Measurements from ENCODE around the gene C1QTNF12. TPM values are rescaled to one million over a fixed set of nuclear protein-coding genes. Genes with fewer than 3 reads are reported as not detected.

C1QTNF12 gene
- total RNA-seq, 1 donor from 2014 or later, result 0.50 TPM

DNA sequence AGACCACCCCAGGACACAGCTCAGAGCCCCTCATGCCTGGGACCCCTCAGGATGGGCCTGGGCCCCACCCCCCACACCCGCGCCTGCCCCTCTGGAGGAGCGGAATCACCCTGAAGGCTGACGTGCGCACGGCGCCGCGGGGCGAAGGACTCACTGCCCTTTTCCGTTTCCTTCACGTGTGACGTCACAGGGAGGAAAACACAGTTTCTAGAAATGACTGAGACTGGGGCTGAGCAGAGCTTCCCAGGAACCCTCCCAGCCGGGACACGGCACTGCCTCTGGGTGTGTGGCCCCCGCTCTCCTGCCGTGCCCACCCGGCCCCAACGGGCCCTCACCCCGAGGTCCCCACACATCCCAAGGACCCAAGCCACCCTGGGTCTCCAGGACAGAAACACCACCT is 27.2 kb downstream of the C1QTNF12 start:
- intact Hi-C loops (cut with micrococcal nuclease), result no loop called here
- no peak for ATAC-seq
- DNase-seq, result no peak

GRCh38 chr1:1218524-1219200 is 27.9 kb downstream of the C1QTNF12 start:
- DNase-seq (no peak), ATAC-seq (no peak)
- intact Hi-C loops (cut with micrococcal nuclease), result no loop called here

- DNase-seq (no peak), ATAC-seq (no peak)
- intact Hi-C loops (cut with micrococcal nuclease), result no loop called here
Measured at GRCh38 chr1:1217621-1218523, 28.6 kb downstream of the C1QTNF12 start.

DNA sequence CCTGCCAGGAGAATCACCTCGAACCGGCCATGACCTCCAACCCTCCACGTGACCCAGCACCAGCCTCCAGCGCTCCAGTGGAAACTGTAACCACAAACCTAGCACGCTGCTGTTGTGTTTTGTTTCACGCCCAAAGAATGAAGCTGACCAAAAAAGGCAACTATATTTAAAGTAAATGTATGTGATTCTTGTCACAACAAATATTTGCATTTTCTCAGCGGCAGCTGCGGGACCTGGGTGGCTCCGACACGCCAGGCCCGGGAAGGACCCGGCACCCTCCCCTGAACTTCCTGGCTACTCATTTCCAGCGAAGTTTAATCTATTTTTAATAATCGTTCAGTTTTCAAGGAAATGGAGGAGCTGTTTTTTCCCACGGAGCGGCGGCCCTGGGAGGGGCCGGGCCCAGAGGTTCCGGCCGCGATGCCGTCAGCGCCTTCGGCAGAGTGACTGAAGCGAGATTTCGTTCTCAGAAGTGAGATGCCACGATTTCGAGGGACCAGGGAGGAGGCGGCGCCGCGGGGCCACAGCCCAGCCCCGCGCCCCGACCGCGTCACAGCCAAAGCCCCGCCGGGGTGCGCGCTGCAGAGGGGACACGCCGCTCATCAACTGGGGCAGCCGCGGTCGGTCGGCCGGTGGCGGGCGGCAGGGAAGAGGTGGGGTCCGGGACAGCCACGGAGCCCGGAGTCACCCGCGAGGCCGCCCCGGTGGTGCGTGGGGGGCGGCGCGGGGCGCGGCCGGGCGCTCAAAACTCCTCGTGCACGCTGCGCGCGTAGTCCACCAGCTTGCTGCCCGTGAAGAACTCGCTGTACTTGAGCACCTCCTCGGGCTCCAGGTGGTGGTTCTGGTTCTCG is 29.5 kb downstream of the C1QTNF12 start:
- intact Hi-C loops (cut with micrococcal nuclease), result no loop called here
- DNase-seq (no peak), ATAC-seq (no peak)

DNA sequence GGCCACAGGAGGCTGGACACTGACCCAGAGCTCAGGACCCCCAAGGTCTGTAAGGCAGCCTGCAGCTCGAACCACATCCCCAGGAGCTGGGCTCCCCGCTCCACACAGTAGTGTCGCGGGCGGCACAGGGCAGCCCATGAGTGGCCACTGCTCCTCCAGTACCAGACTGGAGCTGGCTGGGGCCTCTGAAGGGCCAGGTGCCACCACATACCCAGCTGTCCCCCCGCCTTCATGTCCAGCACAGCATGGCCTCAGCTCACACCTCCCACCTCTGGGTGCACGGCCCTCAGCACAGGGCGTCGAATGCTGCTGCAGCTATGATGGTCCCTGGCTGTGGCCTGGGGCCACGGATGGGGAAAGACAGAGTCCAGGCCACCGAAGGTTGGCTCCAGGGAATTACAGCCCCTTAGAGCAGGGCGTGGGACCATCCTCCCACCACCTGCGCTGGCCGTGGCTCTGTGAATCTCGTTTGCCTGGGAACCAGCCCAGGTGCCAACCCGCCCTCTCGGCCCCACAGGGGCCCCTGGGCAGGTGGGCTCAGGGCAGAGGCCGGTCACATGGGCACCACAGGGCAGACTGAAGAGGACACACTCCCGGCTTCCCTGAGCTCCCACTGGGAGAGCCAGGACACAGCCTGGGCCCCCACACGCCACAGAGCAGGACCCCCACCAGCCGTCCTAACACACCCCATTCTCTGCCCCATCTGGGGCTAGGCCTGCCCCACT is 30.5 kb downstream of the C1QTNF12 start:
- intact Hi-C loops (cut with micrococcal nuclease), result no loop called here
- DNase-seq (no peak), ATAC-seq (no peak)

DNA sequence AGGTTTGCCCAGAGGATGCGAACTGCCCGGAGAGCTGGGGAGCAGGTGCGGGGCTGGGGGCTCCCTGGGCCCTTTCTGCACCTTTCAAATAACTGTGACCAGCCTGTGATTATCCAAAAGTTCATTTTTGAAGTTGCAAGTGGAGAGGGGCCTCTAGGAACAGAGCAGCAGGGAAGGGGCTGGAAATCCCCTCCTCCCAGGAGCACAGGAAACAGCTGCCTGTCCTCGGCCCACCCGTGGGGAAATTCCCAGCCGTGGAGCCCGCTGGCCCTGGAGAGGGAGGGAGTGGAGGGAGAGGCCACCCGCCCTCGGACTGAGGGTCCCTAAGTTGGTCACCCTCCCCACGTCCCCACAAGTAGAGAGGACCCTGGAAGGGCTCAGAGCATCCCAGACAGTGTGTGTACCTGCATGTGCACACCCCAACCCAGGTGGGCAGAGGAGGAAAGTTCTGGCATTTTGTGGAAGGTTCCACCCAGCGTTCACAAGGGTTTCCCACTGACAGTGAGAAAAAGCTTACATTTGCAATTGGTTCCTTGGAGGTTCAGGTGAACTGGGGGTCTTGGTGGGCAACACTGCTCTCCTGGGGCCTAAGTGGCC is 31.3 kb downstream of the C1QTNF12 start:
- ATAC-seq (no peak), DNase-seq (no peak)

DNA sequence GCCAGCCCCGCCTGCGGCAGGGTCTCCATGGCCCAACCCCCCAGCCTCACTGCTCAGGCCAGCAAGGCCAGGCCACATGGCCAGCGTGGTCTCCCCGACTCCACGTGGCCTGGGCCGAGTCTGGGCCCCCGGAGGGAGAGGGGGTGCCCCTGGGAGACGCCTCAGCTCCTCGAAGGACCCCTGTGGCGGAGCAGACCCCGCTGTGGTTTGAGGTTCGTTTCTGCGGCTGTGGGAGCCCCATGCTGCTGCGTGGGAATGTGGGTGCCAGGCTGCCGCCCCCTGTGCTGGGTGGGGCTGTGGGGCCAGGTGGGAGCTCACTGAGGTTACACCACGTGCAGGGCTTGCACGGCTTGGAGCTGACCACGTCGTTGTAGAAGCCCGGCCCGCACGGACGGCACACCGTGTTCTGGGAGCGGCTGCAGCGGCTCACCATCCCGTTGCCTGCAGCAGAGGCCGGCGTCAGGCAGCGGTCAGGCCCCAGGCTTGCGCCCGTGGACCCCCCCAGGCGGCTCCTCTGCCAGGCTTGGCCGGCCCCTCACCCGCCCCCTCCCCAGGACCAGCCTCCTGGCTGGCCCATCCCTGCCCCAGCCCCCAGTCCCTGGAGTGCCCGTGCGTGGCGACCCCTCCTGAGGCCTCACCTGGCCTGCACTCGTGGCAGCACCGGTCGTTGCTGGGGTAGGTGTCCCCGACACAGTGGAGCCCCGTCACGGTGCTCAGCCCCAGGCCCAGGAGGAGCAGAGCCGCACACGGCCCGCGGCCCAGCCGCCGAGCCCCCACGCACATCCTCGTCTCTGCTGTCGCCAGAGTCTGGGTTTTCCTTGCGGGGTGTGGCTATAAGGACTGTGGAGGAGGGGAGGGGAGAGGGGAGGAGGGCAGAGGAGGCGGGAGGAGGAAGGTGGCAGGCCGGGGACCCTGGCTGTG is 32.9 kb downstream of the C1QTNF12 start, which contains the start of gene TNFRSF4:
TNFRSF4 (minus strand) TSS at position 809 of the 921 bp plus-strand sequence; CDS start at position 783, 26 bp downstream.
- ATAC-seq, result peak; percentile 9
- DNase-seq, result peak; percentile 39
- intact Hi-C loops (cut with micrococcal nuclease), result no loop called here

More for the DNA sequence above, 31.3 kb downstream of the C1QTNF12 start:
- intact Hi-C loops (cut with micrococcal nuclease), result no loop called here

DNA sequence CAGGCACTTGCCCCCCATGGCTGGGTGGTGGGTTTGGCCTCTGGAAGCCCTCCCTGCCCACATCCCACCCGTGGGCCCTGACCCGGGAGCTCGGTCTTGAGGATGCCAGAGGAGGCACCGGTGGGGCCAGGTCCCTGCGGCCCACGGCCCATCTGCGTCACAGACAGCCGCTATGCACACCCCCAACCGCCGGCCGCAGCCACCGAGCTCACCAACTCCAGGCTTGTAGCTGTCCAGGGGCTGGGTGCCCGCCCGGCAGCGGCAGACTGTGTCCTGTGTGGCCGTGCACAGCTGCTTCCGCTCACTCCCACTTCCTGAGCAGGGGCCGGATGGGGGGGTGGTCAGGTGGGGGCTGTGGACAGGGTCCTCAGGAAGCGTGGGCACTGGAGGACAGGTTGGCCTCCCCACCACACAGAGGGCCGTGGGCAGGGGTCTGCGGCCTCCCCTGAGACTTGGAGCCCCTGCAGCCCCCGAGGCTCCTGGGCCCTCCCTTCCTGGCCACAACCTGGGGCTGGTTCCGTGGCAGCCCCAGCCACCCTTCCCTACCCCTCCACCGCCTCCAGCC is 33.7 kb downstream of the C1QTNF12 start:
- ATAC-seq (peak; percentile 49), DNase-seq (peak; percentile 68)
- intact Hi-C loops (cut with micrococcal nuclease), result no loop called here

DNA sequence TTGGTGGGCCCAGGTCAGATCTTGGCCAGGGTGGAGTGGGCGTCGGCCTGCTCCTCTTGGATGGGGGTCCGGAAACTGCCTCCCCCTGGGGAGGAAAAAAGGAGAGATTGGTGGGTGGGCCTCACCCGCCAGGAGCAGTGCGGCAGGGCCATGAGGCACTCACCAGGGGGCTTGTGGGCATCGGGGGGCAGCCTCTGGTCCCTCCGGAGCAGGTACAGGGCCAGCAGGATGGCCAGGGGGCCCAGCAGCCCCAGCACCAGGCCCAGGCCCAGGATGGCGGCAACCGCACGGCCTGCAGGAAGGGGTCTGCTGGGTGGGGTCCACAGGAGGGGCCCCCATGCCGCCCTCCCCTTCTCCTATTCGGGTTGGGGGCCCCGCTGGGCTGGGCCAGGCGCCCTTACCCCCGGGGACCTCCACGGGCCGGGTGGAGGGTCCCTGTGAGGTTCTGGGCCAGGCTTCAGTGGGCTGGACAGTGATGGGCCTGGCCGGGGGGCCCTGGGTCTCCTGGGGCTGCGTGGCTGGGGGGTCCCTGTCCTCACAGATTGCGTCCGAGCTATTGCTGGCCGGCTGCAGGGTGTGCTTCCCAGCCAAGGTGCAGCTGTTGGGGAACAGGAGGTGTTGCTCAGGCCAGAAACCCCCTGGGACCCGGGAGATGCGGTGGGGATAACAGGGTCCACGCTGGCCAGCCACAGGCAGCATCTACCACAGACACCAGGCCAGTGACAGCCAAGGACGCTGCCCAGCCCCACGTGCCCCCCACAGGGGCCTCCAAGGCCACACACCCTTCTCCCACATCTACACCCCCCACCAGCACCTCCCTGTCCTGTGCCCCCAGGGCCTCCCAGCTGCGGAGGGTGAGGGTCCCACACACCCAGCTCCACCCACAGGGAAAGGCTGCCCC is 34.7 kb downstream of the C1QTNF12 start:
- DNase-seq, result peak; percentile 29
- intact Hi-C loops (cut with micrococcal nuclease), result no loop called here
- ATAC-seq, result no peak

- no peak for ATAC-seq
- intact Hi-C loops (cut with micrococcal nuclease), result no loop called here
- peak; percentile 11 for DNase-seq
Measured at GRCh38 chr1:1210726-1211540, 35.6 kb downstream of the C1QTNF12 start.

DNA sequence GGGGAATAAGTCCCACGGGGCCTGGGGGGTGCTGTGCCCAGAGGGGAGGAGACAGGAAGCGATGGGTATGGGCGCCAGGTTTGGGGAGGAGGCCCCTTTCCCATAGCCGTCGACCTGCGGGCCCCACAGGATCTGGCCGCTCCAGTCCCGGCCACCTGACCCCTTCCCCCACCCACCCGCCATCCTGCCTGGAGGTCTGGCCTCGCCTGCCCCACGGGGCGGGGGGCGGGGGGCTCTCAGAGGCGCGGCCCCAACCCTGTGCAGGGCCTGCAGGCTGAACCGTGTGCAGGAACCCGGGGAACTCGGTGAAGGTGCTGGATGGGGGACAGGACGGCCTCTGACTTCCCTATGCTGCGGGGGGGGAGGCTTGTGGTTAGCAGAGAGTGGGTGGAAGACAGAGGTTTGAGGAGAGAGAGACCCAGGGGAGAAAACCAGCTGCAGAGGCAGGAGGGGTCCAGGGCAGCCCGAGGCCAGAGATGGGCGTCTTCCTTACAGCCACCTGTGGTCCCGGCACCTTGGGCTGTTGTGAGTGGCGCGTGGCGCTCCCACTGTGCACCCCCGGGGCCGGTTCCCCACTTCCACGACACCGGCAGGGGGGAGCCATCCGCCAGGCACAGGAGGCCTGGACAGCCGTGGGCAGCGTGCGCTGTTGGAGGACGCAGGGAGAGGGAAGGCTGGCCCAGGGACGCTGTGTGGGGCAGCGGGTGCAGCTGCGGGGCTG is 37.6 kb downstream of the C1QTNF12 start:
- intact Hi-C loops (cut with micrococcal nuclease), result no loop called here
- ATAC-seq, result no peak
- peak; percentile 25 for DNase-seq

- DNase-seq, result peak; percentile 15
- intact Hi-C loops (cut with micrococcal nuclease), result no loop called here
- ATAC-seq, result no peak
Measured at GRCh38 chr1:1207571-1207892, 39.0 kb downstream of the C1QTNF12 start.

DNA sequence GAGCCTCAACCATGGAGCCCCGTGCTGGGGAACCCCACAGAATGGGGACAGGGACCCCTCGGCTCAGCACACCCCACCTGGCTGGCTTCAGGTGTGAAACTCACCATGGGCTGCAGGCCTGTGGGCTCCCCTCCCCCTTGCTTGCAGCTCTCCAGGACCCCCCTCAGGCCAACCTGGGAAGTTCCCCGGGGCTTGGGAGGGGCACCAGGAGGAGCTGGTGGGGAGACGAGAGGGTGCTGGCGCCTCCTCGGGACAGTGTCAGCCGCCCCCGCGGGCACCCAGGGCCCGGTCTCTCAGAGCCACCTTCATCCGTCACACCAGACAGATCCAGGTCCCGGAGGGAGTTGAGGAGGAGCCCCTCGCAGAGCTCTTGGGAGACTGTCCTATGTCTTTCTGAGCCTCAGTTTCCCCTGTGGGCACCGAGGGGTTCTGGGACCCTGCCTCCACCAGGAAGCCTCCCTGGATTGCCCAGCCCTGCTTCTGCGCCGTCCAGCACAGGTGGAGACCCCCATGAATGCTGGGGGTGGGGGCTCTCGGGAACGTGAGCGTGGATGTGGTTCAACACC is 39.5 kb downstream of the C1QTNF12 start:
- intact Hi-C loops (cut with micrococcal nuclease), result no loop called here
- peak; percentile 22 for DNase-seq
- ATAC-seq, result no peak

DNA sequence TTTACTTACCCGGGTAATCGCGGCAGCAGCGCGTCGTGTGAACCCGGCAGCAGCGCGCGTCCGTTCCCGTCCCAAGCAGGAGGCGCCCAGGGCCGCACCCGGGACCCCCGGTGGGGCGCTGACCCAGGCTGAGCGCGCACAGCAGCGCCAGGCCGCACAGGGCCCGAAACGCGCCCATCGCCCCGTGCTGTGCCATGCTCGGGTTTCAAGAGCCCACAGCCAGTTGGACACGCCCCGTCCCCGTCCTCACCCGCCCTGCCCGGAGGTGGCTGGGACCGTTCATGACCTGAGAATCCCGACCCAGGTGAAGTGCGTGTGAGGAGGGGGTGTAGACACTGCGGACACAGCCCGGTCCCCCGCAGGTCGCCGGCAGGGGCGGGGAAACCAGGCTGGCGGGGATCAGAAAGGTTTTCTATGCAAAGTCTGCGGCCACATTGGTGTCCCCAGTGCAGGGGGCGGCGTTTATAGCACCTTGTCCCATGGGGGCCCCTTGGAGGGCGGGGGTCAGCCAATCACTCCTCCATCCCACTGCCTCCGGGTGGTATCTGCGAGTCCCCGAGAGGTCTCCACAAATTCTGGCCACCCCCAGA is 40.1 kb downstream of the C1QTNF12 start, which contains the start of gene TNFRSF18:
TNFRSF18 (minus strand) TSS at position 217 of the 590 bp plus-strand sequence; CDS start at position 196, 21 bp downstream.
- ATAC-seq (peak; percentile 32), DNase-seq (peak; percentile 47)
- intact Hi-C loops (cut with micrococcal nuclease), result no loop called here

Measured in left ventricle myocardium superior (tissue), 1 donor.